H1 (cell line): ENCODE results near the gene DPYD. TPM values are rescaled to one million over a fixed set of nuclear protein-coding genes. Genes with fewer than 3 reads are reported as not detected.

Experiments
- CTCF ChIA-PET: fragments of 300-600 bp; sonication (Branson Sonifier 250); formaldehyde crosslinking; loops from one replicate; lab custom pipeline; 2021; ENCODE audit not compliant: partially characterized antibody; lab: Charles Lee
- POLR2A ChIA-PET: fragments of 300-600 bp; sonication (Branson Sonifier 250); formaldehyde crosslinking; loops from one replicate; lab custom pipeline; 2021; ENCODE audit warnings: inconsistent platforms; ENCODE audit not compliant: partially characterized antibody; lab: Charles Lee
- DNase-seq, 2 experiments: peaks; one replicate each; pipeline versions ENCODE4 v3.0.0 to v3.0.0-alpha.2; 2010 to 2022; ENCODE audit warnings: low spot score in 2 of 2, low read depth in 1 of 2, mixed read lengths in 1 of 2
- FAIRE-seq: peaks from 2 replicates; lab custom pipeline; 2011; peaks lifted over from hg19 to GRCh38; lab: Jason Lieb, UNC
- H2AFZ ChIP-seq: 2 replicates; pipeline ENCODE4 v1.8.1; 2012; ENCODE audit warnings: low read length, inconsistent platforms
- H2AK5ac ChIP-seq: 2 replicates; pipeline ENCODE4 v1.6.1; 2013; ENCODE audit warnings: low read depth, low read length
- H2BK120ac ChIP-seq: replicated peaks from 2 replicates; pipeline ENCODE3; 2013; ENCODE audit warnings: low read depth, low read length, inconsistent platforms
- H2BK12ac ChIP-seq: 2 replicates; pipeline ENCODE4 v1.6.1; 2013; ENCODE audit warnings: low read depth, low read length
- H2BK15ac ChIP-seq: 2 replicates; pipeline ENCODE4 v1.6.1; 2013; ENCODE audit warnings: low read length
- H2BK20ac ChIP-seq: 2 replicates; pipeline ENCODE4 v1.6.1; 2013; ENCODE audit warnings: low read length
- H2BK5ac ChIP-seq: 2 replicates; pipeline ENCODE4 v1.6.1; 2013; ENCODE audit warnings: low read depth, low read length
- H3K14ac ChIP-seq: 2 replicates; pipeline ENCODE4 v1.6.1; 2013; ENCODE audit warnings: inconsistent platforms; ENCODE audit not compliant: insufficient read length
- H3K18ac ChIP-seq: 2 replicates; pipeline ENCODE4 v1.6.1; 2013; ENCODE audit warnings: low read length; ENCODE audit errors: extremely low read depth
- H3K23ac ChIP-seq: 2 replicates; pipeline ENCODE4 v1.6.1; 2013; ENCODE audit warnings: inconsistent platforms; ENCODE audit not compliant: insufficient read length
- H3K23me2 ChIP-seq: 2 replicates; pipeline ENCODE4 v1.6.1; 2013; ENCODE audit warnings: low read depth, low read length
- H3K27ac ChIP-seq: 2 replicates; pipeline ENCODE4 v1.6.1; 2011; ENCODE audit warnings: low read depth, low read length, inconsistent platforms
- H3K27me3 ChIP-seq, 4 experiments: replicated peaks in 1 of 4; 1 replicate in 1 of 4; 2 replicates in 3 of 4; pipeline versions ENCODE4 v1.6.1 to v1.8.1; 2011 to 2013; ENCODE audit warnings: low read length in 3 of 4, mild to moderate bottlenecking in 3 of 4, inconsistent platforms in 2 of 4, mixed read lengths in 2 of 4, moderate library complexity in 1 of 4; ENCODE audit not compliant: control insufficient read depth in 3 of 4, insufficient read depth in 3 of 4; ENCODE audit errors: extremely low read depth in 1 of 4
- H3K36me3 ChIP-seq, 4 experiments: 2 replicates each; pipeline versions ENCODE4 v1.6.1 to v1.8.1; 2011 to 2013; ENCODE audit warnings: mild to moderate bottlenecking in 4 of 4, low read length in 3 of 4, moderate library complexity in 2 of 4, control low read depth in 1 of 4, inconsistent platforms in 1 of 4; ENCODE audit not compliant: insufficient read depth in 4 of 4, control insufficient read depth in 2 of 4
- H3K4ac ChIP-seq: replicated peaks from 2 replicates; pipeline ENCODE3; 2013; ENCODE audit warnings: low read length, low read depth, mixed read lengths, inconsistent platforms; ENCODE audit not compliant: insufficient read length
- H3K4me1 ChIP-seq, 4 experiments: replicated peaks in 1 of 4; 1 replicate in 1 of 4; 2 replicates in 3 of 4; pipeline versions ENCODE4 v1.6.1 to v1.8.1; 2011 to 2013; ENCODE audit warnings: low read length in 3 of 4, inconsistent platforms in 2 of 4, mixed read lengths in 1 of 4; ENCODE audit not compliant: insufficient read depth in 4 of 4, control insufficient read depth in 3 of 4
- H3K4me2 ChIP-seq, 2 experiments: 2 replicates each; pipeline versions ENCODE4 v1.6.1 to v1.8.1; 2011 to 2013; ENCODE audit warnings: low read depth in 2 of 2, low read length in 2 of 2, control low read depth in 1 of 2, inconsistent platforms in 1 of 2, mild to moderate bottlenecking in 1 of 2; ENCODE audit not compliant: insufficient read depth in 1 of 2
- H3K4me3 ChIP-seq, 4 experiments: fragments of 200-600, 300-600 bp in 1 of 4; sonication (generic), shearing (Covaris generic), sonication (Bioruptor Twin) in 1 of 4; 2 replicates each; pipeline versions ENCODE4 v1.5.1 to v1.8.1; 2011 to 2016; ENCODE audit warnings: low read length in 4 of 4, low read depth in 3 of 4, control low read depth in 2 of 4, inconsistent platforms in 2 of 4, mild to moderate bottlenecking in 2 of 4, mixed read lengths in 1 of 4, moderate library complexity in 1 of 4; ENCODE audit not compliant: insufficient read depth in 2 of 4; ENCODE audit errors: extremely low read depth in 1 of 4
- H3K56ac ChIP-seq: replicated peaks from 2 replicates; pipeline ENCODE3; 2013; ENCODE audit warnings: low read depth, mild to moderate bottlenecking, mixed read lengths, low read length, inconsistent platforms; ENCODE audit not compliant: insufficient read length
- H3K79me1 ChIP-seq: 2 replicates; pipeline ENCODE4 v1.6.1; 2013; ENCODE audit warnings: low read depth, low read length, control low read depth
- H3K79me2 ChIP-seq, 2 experiments: 2 replicates each; pipeline versions ENCODE4 v1.6.1 to v1.8.1; 2012 to 2013; ENCODE audit warnings: low read length in 2 of 2, mild to moderate bottlenecking in 2 of 2, inconsistent platforms in 1 of 2; ENCODE audit not compliant: insufficient read depth in 2 of 2, control insufficient read depth in 1 of 2
- H3K9ac ChIP-seq, 4 experiments: replicated peaks in 1 of 4; 1 replicate in 1 of 4; 2 replicates in 3 of 4; pipeline versions ENCODE4 v1.6.1 to v1.8.1; 2011 to 2013; ENCODE audit warnings: low read depth in 3 of 4, low read length in 3 of 4, control low read depth in 2 of 4, mild to moderate bottlenecking in 2 of 4, moderate library complexity in 2 of 4, inconsistent platforms in 1 of 4; ENCODE audit errors: extremely low read depth in 1 of 4
- H3K9me3 ChIP-seq, 2 experiments: 2 replicates each; pipeline versions ENCODE4 v1.6.1 to v1.8.1; 2012 to 2013; ENCODE audit warnings: mild to moderate bottlenecking in 2 of 2, moderate library complexity in 2 of 2, control low read depth in 1 of 2, inconsistent platforms in 1 of 2, low read depth in 1 of 2, low read length in 1 of 2, mixed read lengths in 1 of 2; ENCODE audit not compliant: insufficient read depth in 2 of 2
- H4K20me1 ChIP-seq, 2 experiments: replicated peaks in 1 of 2; 2 replicates each; pipeline versions ENCODE3 to v1.8.1; 2011 to 2013; ENCODE audit warnings: inconsistent platforms in 2 of 2, low read length in 2 of 2, mild to moderate bottlenecking in 1 of 2; ENCODE audit not compliant: insufficient read depth in 2 of 2, control insufficient read depth in 1 of 2
- H4K5ac ChIP-seq: 2 replicates; pipeline ENCODE4 v1.6.1; 2013; ENCODE audit warnings: low read length, low read depth, mixed read lengths, inconsistent platforms; ENCODE audit not compliant: insufficient read length
- H4K8ac ChIP-seq: 2 replicates; pipeline ENCODE4 v1.8.0; 2013; ENCODE audit warnings: mild to moderate bottlenecking, moderate library complexity, low read length, inconsistent platforms; ENCODE audit not compliant: insufficient read depth; ENCODE audit errors: extremely low read depth
- H4K91ac ChIP-seq: replicated peaks from 2 replicates; pipeline ENCODE3; 2013; ENCODE audit warnings: low read length, mixed read lengths, inconsistent platforms; ENCODE audit not compliant: insufficient read length
- CBX8 ChIP-seq: fragments of 300-800, 300-1000 bp; sonication (generic); IDR thresholded peaks from 2 replicates; pipeline ENCODE4 v1.7.1; 2016; ENCODE audit warnings: low read depth, low read length, borderline replicate concordance
- TEAD4 ChIP-seq: IDR thresholded peaks from 2 replicates; pipeline ENCODE4 v1.6.1; 2012; ENCODE audit warnings: low read depth, low read length, inconsistent platforms, mixed read lengths
- WGBS, 2 experiments: shearing (Covaris generic) in 1 of 2; methylation state at CpG; one replicate each; pipeline versions ENCODE4 v1.1.6 to v1.1.7; 2013 to 2015; ENCODE audit warnings: low lambda C conversion rate in 2 of 2, mixed read lengths in 2 of 2, inconsistent platforms in 1 of 2, low coverage in 1 of 2, missing lambda C conversion rate in 1 of 2; ENCODE audit not compliant: insufficient replicate concordance in 2 of 2, insufficient coverage in 1 of 2, insufficient read length in 1 of 2; ENCODE audit errors: extremely low coverage in 1 of 2, missing lambda C conversion rate in 1 of 2; 5-methylcytosine and 5-hydroxymethylcytosine counted together
- polyA plus RNA-seq, 7 experiments: library from polyadenylated mRNA; depleted of rRNA in 3 of 7; stranded (reverse) in 5 of 7; unstranded in 2 of 7; fragments of >200 nt in 5 of 7; fragments of 200-250 nt in 2 of 7; gene quantifications; 1 replicate in 5 of 7; 2 replicates in 1 of 7; 4 replicates in 1 of 7; pipeline versions ENCODE4 v1.2.1 to v1.2.3, GENCODE V29; 2011 to 2013; ENCODE audit warnings: missing spikeins in 2 of 7, mixed read lengths in 2 of 7
- total RNA-seq: library from RNA; stranded (reverse); fragmentation: NEBNext Ultra II Directional; extraction: Animal tissue kit (Norgen Biotek cat#: 25700); gene quantifications from 2 replicates; pipeline ENCODE4 v1.2.1, GENCODE V29; 2021
- TF ChIP-seq, protein P1 (sequence below): IDR thresholded peaks from 2 replicates; pipeline ENCODE4 v1.6.1; 2011; ENCODE audit warnings: low read length, improper control_type of control experiment

DPYD gene
- total and polyA plus RNA-seq, 2 of the 8 experiments (the other 6 are each of a cell fraction or from before 2014, with no cell fraction given) = 0.29 to 0.73 TPM

DNA sequence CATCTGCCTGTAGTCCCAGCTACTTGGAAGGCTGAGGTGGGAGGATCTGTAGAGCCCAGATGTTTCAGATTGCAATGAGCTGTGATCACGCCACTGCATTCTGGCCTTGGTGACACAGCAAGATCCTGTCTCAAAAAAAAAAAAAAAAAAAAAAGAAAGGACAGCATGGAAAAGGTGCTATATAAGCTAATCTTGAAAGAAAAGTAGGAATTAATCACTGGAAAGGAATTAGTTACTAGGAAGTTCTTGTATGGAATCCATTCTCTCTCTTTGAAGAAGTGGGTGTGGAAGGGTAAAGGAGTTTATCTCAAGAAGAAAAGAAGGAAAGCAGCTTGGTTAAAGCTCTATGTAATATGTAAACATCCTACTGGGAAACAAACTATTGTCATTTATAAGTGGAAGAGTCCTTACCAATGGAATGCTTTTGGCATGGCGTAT lies 339.2 kb downstream of the DPYD start:
- 0 out of 4 replicates have a peak overlapping the region, but pooled peaks of 1 of the 2 experiments have one; percentile 3 for H3K4me2 ChIP-seq

More for the DNA sequence above, 339.2 kb downstream of the DPYD start:
- H3K56ac ChIP-seq = peak overlapping the region; percentile 30
- no peaks in the 10 kb centered on the region for H3K27me3 ChIP-seq
- H3K36me3 ChIP-seq = no peaks in the 10 kb centered on the region
- no peak overlapping the region for H3K27ac ChIP-seq
- H4K20me1 ChIP-seq = no peaks in the 10 kb centered on the region
- H3K14ac ChIP-seq = no peak overlapping the region
- ChIA-PET CTCF (interaction anchor here (0.6 to 1.2 kb wide), 2 partner anchors 16 to 1605 kb away, joined by 4 to 5 read pairs; no protein-coding TSS in a partner anchor), POLR2A (interaction anchor here (0.6 kb wide), 1 partner anchor 110 kb away, joined by 3 read pairs; no protein-coding TSS in a partner anchor)
- H4K91ac ChIP-seq = no peak overlapping the region
- H4K8ac ChIP-seq = no peak overlapping the region
- no peak overlapping the region for H2AK5ac ChIP-seq
- no peak overlapping the region for H4K5ac ChIP-seq
- no peak overlapping the region for H2BK20ac ChIP-seq
- H3K9ac ChIP-seq = no peak overlapping the region
- no peaks in the 10 kb centered on the region for H3K23me2 ChIP-seq
- H2BK5ac ChIP-seq = no peak overlapping the region
- H2BK120ac ChIP-seq = no peak overlapping the region
- H2BK12ac ChIP-seq = no peak overlapping the region
- no peaks in the 10 kb centered on the region for H3K9me3 ChIP-seq
- H2AFZ ChIP-seq = no peak overlapping the region
- H3K23ac ChIP-seq = no peak overlapping the region
- no peak for DNase-seq
- no peak overlapping the region for H3K4me3 ChIP-seq
- H3K18ac ChIP-seq = no peak overlapping the region
- no peak for FAIRE-seq
- no peak for TF ChIP-seq TEAD4
- TF ChIP-seq, protein P1, sequence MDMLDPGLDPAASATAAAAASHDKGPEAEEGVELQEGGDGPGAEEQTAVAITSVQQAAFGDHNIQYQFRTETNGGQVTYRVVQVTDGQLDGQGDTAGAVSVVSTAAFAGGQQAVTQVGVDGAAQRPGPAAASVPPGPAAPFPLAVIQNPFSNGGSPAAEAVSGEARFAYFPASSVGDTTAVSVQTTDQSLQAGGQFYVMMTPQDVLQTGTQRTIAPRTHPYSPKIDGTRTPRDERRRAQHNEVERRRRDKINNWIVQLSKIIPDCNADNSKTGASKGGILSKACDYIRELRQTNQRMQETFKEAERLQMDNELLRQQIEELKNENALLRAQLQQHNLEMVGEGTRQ = no peak
- TF ChIP-seq CBX8 = no peak
- TF ChIP-seq, all 59 proteins: peak for 0
- no peak overlapping the region for H2BK15ac ChIP-seq
- no peaks in the 10 kb centered on the region for H3K79me1 ChIP-seq
- H3K79me2 ChIP-seq = no peaks in the 10 kb centered on the region
- H3K4me1 ChIP-seq = no peaks in the 10 kb centered on the region; a peak in 1 of 7 replicates
- no peak overlapping the region for H3K4ac ChIP-seq
- WGBS, 2 experiments = 80% methylated on average over 2 of the region's 2 CpGs; no CpG with 5 or more reads in 1 of the 2 experiments
